CD4-positive, alpha-beta T cell treated with Interleukin-2 at 100 ng/mL for 4 hours (primary cell): ENCODE measurements around the gene L3MBTL3.
"Not testable (repeated sequence)": the region's sequence is repeated elsewhere in the genome, so short reads cannot be mapped to it uniquely, and the experiment has no call there.

Experiments
- DNase-seq: peaks from one replicate; pipeline ENCODE4 v3.0.0-alpha.2; 2020; ENCODE audit warnings: low spot score

L3MBTL3 gene

GRCh38 chr6:130138909-130139242 lies 120.5 kb downstream of the L3MBTL3 start:
- peak; percentile 21 for DNase-seq

GRCh38 chr6:130140084-130140483 lies 121.7 kb downstream of the L3MBTL3 start:
- no peak for DNase-seq

DNA sequence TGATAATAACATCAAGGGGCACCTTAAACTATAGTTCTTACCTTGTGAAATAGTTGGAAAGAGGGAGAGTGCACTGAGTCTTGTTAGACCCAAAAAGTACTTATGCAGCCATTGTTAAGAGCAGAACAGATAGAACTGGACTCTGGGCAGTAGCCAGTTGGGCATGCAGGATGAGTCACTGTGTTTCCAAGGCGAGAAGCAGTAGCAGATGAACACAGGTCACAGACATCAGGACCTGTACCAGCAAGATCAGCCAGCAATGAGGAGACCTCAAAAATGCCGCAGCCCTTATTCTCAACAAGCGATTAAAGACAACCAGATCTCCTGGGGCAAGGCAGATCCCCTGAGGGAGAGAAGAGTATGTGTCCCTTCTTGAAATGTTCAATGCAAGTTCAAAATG lies 125.3 kb downstream of the L3MBTL3 start:
- DNase-seq: no peak

- no peak for DNase-seq
Observed at GRCh38 chr6:130147111-130147510, 128.7 kb downstream of the L3MBTL3 start.

GRCh38 chr6:130148181-130148580 lies 129.8 kb downstream of the L3MBTL3 start:
- peak; percentile 35 for DNase-seq

DNA sequence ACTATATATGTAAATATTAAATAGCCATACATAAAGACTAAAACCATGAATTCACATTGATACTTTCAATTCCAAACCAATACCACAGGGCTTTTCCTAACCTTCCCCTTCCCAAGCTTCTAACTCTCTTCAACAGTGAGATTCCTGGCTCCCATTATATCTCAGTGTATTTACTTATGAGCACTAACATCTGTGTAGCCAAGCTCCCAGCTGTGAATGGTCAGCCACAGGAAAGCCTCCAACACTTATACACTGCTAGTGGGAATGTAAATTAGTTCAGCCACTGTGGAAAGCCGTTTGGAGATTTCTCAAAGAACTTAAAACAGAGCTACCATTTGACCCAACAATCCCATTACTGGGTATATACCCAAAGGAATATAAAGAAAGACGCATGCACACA lies 130.6 kb downstream of the L3MBTL3 start:
- DNase-seq: not testable (repeated sequence)

DNA sequence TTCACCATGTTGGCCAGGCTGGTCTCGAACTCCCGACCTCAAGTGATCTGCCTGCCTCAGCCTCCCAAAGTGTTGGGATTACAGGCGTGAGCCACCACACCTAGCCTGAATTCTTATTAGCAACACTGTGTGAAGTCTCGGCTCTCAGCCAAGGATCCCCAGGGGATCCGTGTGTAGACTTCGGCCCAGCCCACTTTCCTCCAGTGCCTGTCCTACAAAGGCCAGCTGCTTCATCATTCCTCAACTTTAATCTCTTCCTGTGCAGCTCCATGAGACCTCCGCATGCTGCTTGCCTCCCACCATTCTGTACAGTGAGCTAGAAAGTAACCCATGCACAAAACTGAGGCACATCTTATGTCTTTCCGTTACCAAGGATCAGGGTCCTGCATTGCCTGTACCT lies 132.5 kb downstream of the L3MBTL3 start:
- DNase-seq: no peak

DNA sequence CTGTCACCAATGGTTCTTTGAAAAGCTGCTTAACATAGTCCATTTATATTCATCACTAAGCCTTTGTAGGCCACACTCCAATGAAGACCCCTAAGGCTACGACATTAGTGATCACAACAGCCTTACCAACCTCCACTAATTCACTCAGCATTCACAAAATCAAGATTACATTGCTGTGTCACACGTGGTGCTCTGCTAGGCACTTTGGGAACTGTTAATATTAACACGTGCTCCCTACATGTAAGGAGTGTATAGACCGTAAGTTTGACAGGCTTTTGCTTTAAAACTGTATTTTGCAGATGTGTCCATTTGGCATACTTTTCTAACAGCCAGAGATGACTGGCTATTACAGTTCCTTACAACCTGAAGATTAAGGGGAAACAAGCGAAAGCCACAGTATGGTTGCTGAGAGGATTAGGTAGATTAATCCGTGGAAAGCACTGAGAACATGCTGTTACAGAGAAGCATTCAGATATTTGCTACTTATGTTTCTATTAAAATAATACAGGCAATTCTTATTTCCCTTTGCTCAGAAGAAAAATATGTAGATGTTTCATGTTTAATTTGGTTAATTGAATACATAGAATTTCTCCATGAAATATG lies 134.6 kb downstream of the L3MBTL3 start:
- DNase-seq: no peak

GRCh38 chr6:130156908-130157307 lies 138.5 kb downstream of the L3MBTL3 start:
- no peak for DNase-seq

GRCh38 chr6:130158056-130158455 lies 139.7 kb downstream of the L3MBTL3 start:
- DNase-seq: no peak

GRCh38 chr6:130158548-130158947 lies 140.2 kb downstream of the L3MBTL3 start:
- no peak for DNase-seq

DNA sequence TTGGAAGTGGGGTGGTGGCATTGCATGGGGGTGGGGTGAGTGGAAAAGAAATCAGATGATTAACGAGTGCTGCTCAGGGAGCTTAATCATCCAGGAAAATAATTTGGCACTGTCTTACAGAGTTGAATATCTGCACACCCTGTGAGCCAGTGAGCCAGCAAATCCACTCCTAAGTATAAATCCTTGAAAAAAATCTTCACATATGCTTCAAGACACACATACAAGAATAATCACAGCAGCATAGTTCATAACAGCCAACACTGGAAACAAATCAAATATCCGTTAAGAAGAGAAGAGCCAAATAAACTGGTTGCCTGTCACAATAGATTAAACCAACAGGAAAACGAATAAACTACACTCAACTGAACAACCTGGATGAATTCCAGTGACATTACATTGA lies 141.6 kb downstream of the L3MBTL3 start:
- no peak for DNase-seq

DNA sequence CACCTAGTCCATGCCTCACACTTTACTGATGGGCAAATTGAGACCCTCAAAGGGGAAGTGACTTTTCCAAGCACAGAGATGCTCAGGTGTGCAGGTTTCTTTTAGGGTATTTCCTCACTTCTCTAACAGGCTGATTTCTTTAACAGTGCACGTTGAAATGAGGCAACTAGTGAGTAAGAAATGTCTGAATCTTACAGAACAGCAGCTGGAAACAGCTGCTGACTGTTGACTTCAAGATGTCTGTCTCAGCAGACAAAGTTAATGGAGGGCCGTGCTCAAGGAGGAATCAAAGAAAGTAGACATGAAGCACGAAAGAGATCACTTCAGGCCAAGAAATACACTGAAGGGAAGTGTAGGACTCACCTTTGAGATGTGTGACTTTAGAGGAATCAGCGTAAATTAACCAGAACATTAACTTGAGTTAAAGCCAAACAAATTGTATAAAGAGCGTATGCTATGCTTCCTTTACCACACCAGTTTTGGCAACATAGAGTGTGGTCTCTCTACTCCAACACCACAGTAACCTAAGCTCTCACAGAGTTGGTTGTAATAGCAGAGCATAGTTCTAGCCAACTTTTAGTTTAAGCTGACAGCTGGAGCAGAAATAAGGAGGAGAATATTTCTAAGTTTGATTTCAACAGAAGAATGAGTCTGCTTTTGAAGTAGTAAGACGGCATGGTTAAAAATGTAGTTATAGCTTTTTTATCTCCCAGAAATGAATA lies 143.5 kb downstream of the L3MBTL3 start:
- DNase-seq: no peak

DNA sequence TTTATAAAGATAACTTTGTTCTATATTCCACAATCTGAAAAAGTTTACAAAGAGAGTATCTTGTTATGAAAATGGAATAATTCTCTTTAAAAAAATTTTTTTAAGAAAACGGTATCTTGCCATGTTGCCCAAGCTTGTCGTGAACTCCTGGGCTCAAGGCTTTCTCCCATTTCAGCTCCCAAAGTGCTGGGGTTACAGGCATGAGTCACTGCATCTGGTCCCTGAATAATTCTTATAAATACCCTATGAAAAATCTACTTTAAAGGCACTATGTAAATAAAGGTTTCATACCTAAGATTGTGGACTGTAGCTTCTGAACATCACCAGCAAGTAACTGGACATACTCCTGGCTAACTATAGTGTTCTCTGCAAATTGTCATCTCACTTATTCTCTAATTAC lies 144.0 kb downstream of the L3MBTL3 start:
- DNase-seq: no peak

GRCh38 chr6:130163266-130163665 lies 144.9 kb downstream of the L3MBTL3 start:
- DNase-seq: no peak

DNA sequence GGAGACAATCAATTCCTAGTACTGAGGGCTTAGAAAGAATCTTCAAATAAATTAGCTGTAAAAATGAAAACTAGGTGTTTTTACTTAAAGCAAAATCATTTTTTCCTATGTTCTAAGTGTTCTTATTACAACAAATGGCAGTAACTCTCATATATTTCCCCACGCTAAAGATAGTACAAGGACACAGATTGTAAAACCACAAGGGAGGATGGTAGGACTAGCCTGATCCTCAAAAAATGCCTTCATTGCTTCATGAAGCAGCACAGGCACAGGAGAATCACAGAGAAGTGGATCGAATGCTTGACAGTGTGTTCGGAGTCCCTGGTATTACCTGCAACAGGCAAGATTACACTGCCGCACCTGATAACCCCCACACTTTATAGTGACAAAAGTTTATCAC lies 145.9 kb downstream of the L3MBTL3 start:
- DNase-seq: no peak

DNA sequence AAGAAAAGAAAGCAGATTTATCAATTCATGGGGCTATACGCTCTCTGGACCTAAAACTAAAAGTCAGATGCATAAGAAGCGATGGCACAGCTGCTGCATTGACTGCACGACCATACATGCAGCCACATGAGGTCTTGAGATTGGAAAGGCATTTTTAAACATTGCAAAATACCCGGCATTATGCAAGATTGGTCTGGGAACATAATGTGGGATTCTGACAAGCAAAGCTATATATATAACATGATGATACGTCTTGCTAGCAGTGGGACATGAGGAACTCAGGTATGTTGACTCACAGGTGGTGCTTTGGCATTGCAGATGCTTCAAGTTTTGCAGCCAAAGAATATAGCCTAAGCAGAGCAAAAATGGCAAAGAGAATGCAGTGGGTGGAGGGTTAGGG lies 149.3 kb downstream of the L3MBTL3 start:
- no peak for DNase-seq

GRCh38 chr6:130170160-130170559 lies 151.8 kb downstream of the L3MBTL3 start:
- DNase-seq: not testable (repeated sequence)

DNA sequence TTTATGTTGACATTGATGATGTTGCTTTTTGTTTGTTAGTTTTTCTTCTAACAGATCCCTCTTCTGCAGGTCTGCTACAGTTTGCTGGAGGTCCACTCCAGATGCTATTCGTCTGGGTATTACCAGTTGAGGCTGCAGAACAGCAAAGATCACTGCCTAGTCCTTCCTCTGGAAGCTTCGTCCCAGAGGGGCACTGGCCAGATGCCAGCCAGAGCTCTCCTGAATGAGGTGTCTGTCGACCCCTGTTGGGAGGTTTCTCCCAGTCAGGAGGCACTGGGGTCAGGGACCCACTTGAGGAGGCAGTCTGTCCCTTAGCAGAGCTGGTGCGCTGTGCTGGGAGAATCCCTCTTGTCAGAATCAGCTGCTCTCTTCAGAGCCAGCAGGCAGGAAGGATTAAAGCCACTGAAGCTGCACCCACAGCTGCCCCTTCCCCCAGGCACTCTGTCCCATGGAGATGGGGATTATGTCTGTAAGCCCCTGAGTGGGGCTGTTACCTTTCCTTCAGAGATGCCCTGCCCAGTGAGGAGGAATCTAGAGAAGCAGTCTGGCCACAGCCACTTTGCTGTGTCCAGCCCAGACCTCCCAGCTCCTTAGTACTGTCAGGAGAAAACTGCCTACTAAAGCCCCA lies 155.1 kb downstream of the L3MBTL3 start:
- not testable (repeated sequence) for DNase-seq

- no peak for DNase-seq
Observed at GRCh38 chr6:130176378-130176777, 158.0 kb downstream of the L3MBTL3 start.

DNA sequence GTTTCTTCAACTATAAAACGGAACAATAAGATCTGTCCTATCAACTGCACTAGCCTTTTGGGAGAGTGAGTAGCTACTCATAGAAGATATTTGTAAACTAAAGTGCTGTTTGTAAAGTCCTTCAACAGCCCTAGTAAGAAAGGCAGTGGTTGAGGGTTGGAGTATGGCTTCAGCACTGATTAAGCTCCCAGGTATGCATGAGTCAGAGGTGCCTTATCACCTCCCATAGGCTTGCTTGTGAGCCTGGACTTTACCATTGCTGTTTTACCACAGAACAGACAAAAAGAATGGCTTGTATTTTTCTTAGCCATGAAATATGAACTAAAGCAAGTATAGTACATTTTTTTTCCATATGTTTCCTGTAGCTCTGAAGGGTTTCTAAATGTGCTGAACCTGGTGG lies 160.3 kb downstream of the L3MBTL3 start:
- no peak for DNase-seq

GRCh38 chr6:130182466-130182865 lies 164.1 kb downstream of the L3MBTL3 start:
- no peak for DNase-seq
